ENCODE measurements around the gene SPRED3.
A peak's percentile ranks its signal among the peaks of the same experiment; 100 is the strongest.

The SPRED3 gene

GRCh38 chr19:38375748-38376147 is 12.7 kb upstream of the SPRED3 start:
- Histone ChIP-seq H3K36me3 (ENCODE audit: control insufficient read depth, insufficient read depth, low read length) (peaks cover 17% of the 10 kb centered on the region), H3K27me3 (ENCODE audit: control insufficient read depth, insufficient read depth, low read length) (no peaks in the 10 kb centered on the region), H3K4me3 (ENCODE audit: low read length) (peak overlapping the region; percentile 97), H3K27ac (ENCODE audit: low read depth, low read length) (no peak overlapping the region), H3K9ac (ENCODE audit: low read length) (no peak overlapping the region), H3K4me1 (ENCODE audit: control insufficient read depth, insufficient read depth, low read length) (peaks cover 14% of the 10 kb centered on the region)

GRCh38 chr19:38376576-38376975 is 11.9 kb upstream of the SPRED3 start:
- H3K9ac ChIP-seq (ENCODE audit: low read length): no peak overlapping the region
- no peak overlapping the region for H3K27ac ChIP-seq (ENCODE audit: low read depth, low read length)
- H3K27me3 ChIP-seq (ENCODE audit: control insufficient read depth, insufficient read depth, low read length): no peaks in the 10 kb centered on the region
- H3K4me1 ChIP-seq (ENCODE audit: control insufficient read depth, insufficient read depth, low read length): peaks cover 14% of the 10 kb centered on the region
- no peak overlapping the region for H3K4me3 ChIP-seq (ENCODE audit: low read length)
- H3K36me3 ChIP-seq (ENCODE audit: control insufficient read depth, insufficient read depth, low read length): peaks cover 24% of the 10 kb centered on the region

- H3K9ac ChIP-seq (ENCODE audit: low read length): no peak overlapping the region
- no peak overlapping the region for H3K4me3 ChIP-seq (ENCODE audit: low read length)
- H3K27me3 ChIP-seq (ENCODE audit: control insufficient read depth, insufficient read depth, low read length): no peaks in the 10 kb centered on the region
- H3K4me1 ChIP-seq (ENCODE audit: control insufficient read depth, insufficient read depth, low read length): peaks cover 14% of the 10 kb centered on the region
- peaks cover 29% of the 10 kb centered on the region for H3K36me3 ChIP-seq (ENCODE audit: control insufficient read depth, insufficient read depth, low read length)
- no peak overlapping the region for H3K27ac ChIP-seq (ENCODE audit: low read depth, low read length)
These were observed 11.4 kb upstream of the SPRED3 start for GRCh38 chr19:38377052-38377451.

- Histone ChIP-seq H3K27me3 (ENCODE audit: control insufficient read depth, insufficient read depth, low read length) (no peaks in the 10 kb centered on the region), H3K4me3 (ENCODE audit: low read length) (no peak overlapping the region), H3K27ac (ENCODE audit: low read depth, low read length) (no peak overlapping the region), H3K4me1 (ENCODE audit: control insufficient read depth, insufficient read depth, low read length) (peaks cover 14% of the 10 kb centered on the region), H3K36me3 (ENCODE audit: control insufficient read depth, insufficient read depth, low read length) (peaks cover 39% of the 10 kb centered on the region), H3K9ac (ENCODE audit: low read length) (no peak overlapping the region)
These were observed 9.6 kb upstream of the SPRED3 start for GRCh38 chr19:38378866-38379265.

- Histone ChIP-seq H3K27me3 (ENCODE audit: control insufficient read depth, insufficient read depth, low read length) (peaks cover 3% of the 10 kb centered on the region), H3K4me3 (ENCODE audit: low read length) (no peak overlapping the region), H3K27ac (ENCODE audit: low read depth, low read length) (no peak overlapping the region), H3K9ac (ENCODE audit: low read length) (no peak overlapping the region), H3K4me1 (ENCODE audit: control insufficient read depth, insufficient read depth, low read length) (peaks cover 4% of the 10 kb centered on the region), H3K36me3 (ENCODE audit: control insufficient read depth, insufficient read depth, low read length) (peaks cover 37% of the 10 kb centered on the region)
These were observed 7.4 kb upstream of the SPRED3 start for GRCh38 chr19:38381138-38381537.

GRCh38 chr19:38383184-38383583 is 5.3 kb upstream of the SPRED3 start:
- H3K36me3 ChIP-seq (ENCODE audit: control insufficient read depth, insufficient read depth, low read length): peaks cover 31% of the 10 kb centered on the region
- no peak overlapping the region for H3K27ac ChIP-seq (ENCODE audit: low read depth, low read length)
- H3K4me1 ChIP-seq (ENCODE audit: control insufficient read depth, insufficient read depth, low read length): no peaks in the 10 kb centered on the region
- peaks cover 6% of the 10 kb centered on the region for H3K27me3 ChIP-seq (ENCODE audit: control insufficient read depth, insufficient read depth, low read length)
- H3K4me3 ChIP-seq (ENCODE audit: low read length): no peak overlapping the region
- H3K9ac ChIP-seq (ENCODE audit: low read length): no peak overlapping the region

- Histone ChIP-seq H3K36me3 (ENCODE audit: control insufficient read depth, insufficient read depth, low read length) (peaks cover 31% of the 10 kb centered on the region), H3K9ac (ENCODE audit: low read length) (no peak overlapping the region), H3K4me1 (ENCODE audit: control insufficient read depth, insufficient read depth, low read length) (no peaks in the 10 kb centered on the region), H3K27me3 (ENCODE audit: control insufficient read depth, insufficient read depth, low read length) (peaks cover 7% of the 10 kb centered on the region), H3K27ac (ENCODE audit: low read depth, low read length) (no peak overlapping the region), H3K4me3 (ENCODE audit: low read length) (no peak overlapping the region)
These were observed 4.8 kb upstream of the SPRED3 start for GRCh38 chr19:38383743-38384142.

GRCh38 chr19:38384209-38385027 is 4.1 kb upstream of the SPRED3 start:
- H3K36me3 ChIP-seq (ENCODE audit: control insufficient read depth, insufficient read depth, low read length): peaks cover 25% of the 10 kb centered on the region
- no peaks in the 10 kb centered on the region for H3K4me1 ChIP-seq (ENCODE audit: control insufficient read depth, insufficient read depth, low read length)
- H3K9ac ChIP-seq (ENCODE audit: low read length): no peak overlapping the region
- peaks cover 13% of the 10 kb centered on the region for H3K27me3 ChIP-seq (ENCODE audit: control insufficient read depth, insufficient read depth, low read length)
- no peak overlapping the region for H3K4me3 ChIP-seq (ENCODE audit: low read length)
- no peak overlapping the region for H3K27ac ChIP-seq (ENCODE audit: low read depth, low read length)

- H3K9ac ChIP-seq (ENCODE audit: low read length): no peak overlapping the region
- H3K27ac ChIP-seq (ENCODE audit: low read depth, low read length): no peak overlapping the region
- H3K4me1 ChIP-seq (ENCODE audit: control insufficient read depth, insufficient read depth, low read length): no peaks in the 10 kb centered on the region
- no peak overlapping the region for H3K4me3 ChIP-seq (ENCODE audit: low read length)
- peaks cover 13% of the 10 kb centered on the region for H3K27me3 ChIP-seq (ENCODE audit: control insufficient read depth, insufficient read depth, low read length)
- H3K36me3 ChIP-seq (ENCODE audit: control insufficient read depth, insufficient read depth, low read length): peaks cover 22% of the 10 kb centered on the region
These were observed 3.3 kb upstream of the SPRED3 start for GRCh38 chr19:38385057-38385803.

- Histone ChIP-seq H3K9ac (ENCODE audit: low read length) (no peak overlapping the region), H3K4me1 (ENCODE audit: control insufficient read depth, insufficient read depth, low read length) (no peaks in the 10 kb centered on the region), H3K27ac (ENCODE audit: low read depth, low read length) (no peak overlapping the region), H3K27me3 (ENCODE audit: control insufficient read depth, insufficient read depth, low read length) (peaks cover 13% of the 10 kb centered on the region), H3K4me3 (ENCODE audit: low read length) (no peak overlapping the region), H3K36me3 (ENCODE audit: control insufficient read depth, insufficient read depth, low read length) (peaks cover 22% of the 10 kb centered on the region)
These were observed 2.7 kb upstream of the SPRED3 start for GRCh38 chr19:38385804-38386257.

GRCh38 chr19:38386300-38386970 is 2.1 kb upstream of the SPRED3 start:
- H3K27ac ChIP-seq (ENCODE audit: low read depth, low read length): no peak overlapping the region
- H3K4me3 ChIP-seq (ENCODE audit: low read length): peak overlapping the region; percentile 22
- no peaks in the 10 kb centered on the region for H3K4me1 ChIP-seq (ENCODE audit: control insufficient read depth, insufficient read depth, low read length)
- no peak overlapping the region for H3K9ac ChIP-seq (ENCODE audit: low read length)
- peaks cover 13% of the 10 kb centered on the region for H3K27me3 ChIP-seq (ENCODE audit: control insufficient read depth, insufficient read depth, low read length)
- peaks cover 16% of the 10 kb centered on the region for H3K36me3 ChIP-seq (ENCODE audit: control insufficient read depth, insufficient read depth, low read length)

- H3K9ac ChIP-seq (ENCODE audit: low read length): no peak overlapping the region
- peaks cover 10% of the 10 kb centered on the region for H3K36me3 ChIP-seq (ENCODE audit: control insufficient read depth, insufficient read depth, low read length)
- H3K27me3 ChIP-seq (ENCODE audit: control insufficient read depth, insufficient read depth, low read length): peaks cover 13% of the 10 kb centered on the region
- H3K4me3 ChIP-seq (ENCODE audit: low read length): peak overlapping the region; percentile 52
- H3K27ac ChIP-seq (ENCODE audit: low read depth, low read length): no peak overlapping the region
- H3K4me1 ChIP-seq (ENCODE audit: control insufficient read depth, insufficient read depth, low read length): no peaks in the 10 kb centered on the region
These were observed 1.4 kb upstream of the SPRED3 start for GRCh38 chr19:38386971-38387549.
